Hepatocyte (in vitro differentiated cells): ENCODE results near the gene CD69. TPM values are rescaled to one million over a fixed set of nuclear protein-coding genes. Genes with fewer than 3 reads are reported as not detected.

Experiments
- DNase-seq: peaks from one replicate; pipeline ENCODE4 v3.0.0-alpha.2; 2016; ENCODE audit warnings: low spot score
- H2AFZ ChIP-seq: fragments of 200-600 bp; sonication (generic); 2 replicates; pipeline ENCODE4 v1.6.0; 2016; ENCODE audit warnings: antibody characterized with exemption, mild to moderate bottlenecking
- H3K27ac ChIP-seq: fragments of 200-600 bp; sonication (generic); 2 replicates; pipeline ENCODE4 v1.5.1; 2016; ENCODE audit warnings: mild to moderate bottlenecking
- H3K27me3 ChIP-seq: fragments of 200-600 bp; sonication (generic); 2 replicates; pipeline ENCODE4 v1.6.1; 2016
- H3K36me3 ChIP-seq: fragments of 200-600 bp; sonication (generic); replicated peaks from 2 replicates; pipeline ENCODE4 v1.5.1; 2016; ENCODE audit warnings: low read depth; ENCODE audit not compliant: insufficient read depth
- H3K4me1 ChIP-seq: fragments of 200-600 bp; sonication (generic); 2 replicates; pipeline ENCODE4 v1.5.1; 2016; ENCODE audit warnings: mild to moderate bottlenecking, moderate library complexity; ENCODE audit not compliant: insufficient read depth
- H3K4me2 ChIP-seq: fragments of 200-600 bp; sonication (generic); 2 replicates; pipeline ENCODE4 v1.6.0; 2016
- H3K4me3 ChIP-seq: fragments of 200-600 bp; sonication (generic); 2 replicates; pipeline ENCODE4 v1.5.1; 2016; ENCODE audit warnings: mild to moderate bottlenecking
- H3K79me2 ChIP-seq: fragments of 200-600 bp; sonication (generic); 2 replicates; pipeline ENCODE4 v1.6.0; 2017; ENCODE audit warnings: mild to moderate bottlenecking
- H3K9me2 ChIP-seq: fragments of 200-600 bp; sonication (generic); replicated peaks from 2 replicates; pipeline ENCODE4 v1.6.0; 2017; ENCODE audit warnings: mild to moderate bottlenecking; ENCODE audit not compliant: insufficient read depth
- H3K9me3 ChIP-seq: fragments of 200-600 bp; sonication (generic); 2 replicates; pipeline ENCODE4 v1.5.1; 2016; ENCODE audit warnings: low read depth, mild to moderate bottlenecking
- H4K20me1 ChIP-seq: fragments of 200-600 bp; sonication (generic); 2 replicates; pipeline ENCODE4 v1.6.0; 2016; ENCODE audit warnings: mild to moderate bottlenecking; ENCODE audit not compliant: insufficient read depth, poor library complexity, severe bottlenecking
- CTCF ChIP-seq: fragments of 200-600 bp; sonication (generic); IDR thresholded peaks from 2 replicates; pipeline ENCODE4 v1.5.1; 2016; ENCODE audit warnings: antibody characterized with exemption, mild to moderate bottlenecking; ENCODE audit not compliant: poor library complexity
- EZH2 ChIP-seq: fragments of 200-600 bp; sonication (generic); IDR thresholded peaks from 2 replicates; pipeline ENCODE4 v1.6.1; 2016; ENCODE audit warnings: antibody characterized with exemption, mild to moderate bottlenecking, borderline replicate concordance
- EZH2phosphoT487 ChIP-seq: fragments of 200-600 bp; sonication (generic); IDR thresholded peaks from one replicate; pipeline ENCODE4 v1.6.1; 2018; ENCODE audit warnings: antibody characterized with exemption, mild to moderate bottlenecking, low read depth, moderate library complexity; ENCODE audit not compliant: unreplicated experiment, severe bottlenecking
- WGBS: methylation state at CpG from one replicate; pipeline ENCODE4 v1.1.6; 2016; ENCODE audit warnings: low lambda C conversion rate; ENCODE audit errors: missing lambda C conversion rate; 5-methylcytosine and 5-hydroxymethylcytosine counted together
- polyA plus RNA-seq: library from polyadenylated mRNA; unstranded; fragments of >200 nt; fragmentation: Nextera tagmentation; extraction: Ambion mirVana; gene quantifications from 2 replicates; pipeline ENCODE4 v1.2.1, GENCODE V29; 2016
- total RNA-seq: library from RNA; depleted of rRNA; stranded (reverse); fragments of >200 nt; gene quantifications from 2 replicates; pipeline ENCODE4 v1.2.3, GENCODE V29; 2014

The CD69 gene
- total and polyA plus RNA-seq, 2 experiments from 2014 or later: 0.07 to 0.57 TPM

GRCh38 chr12:9754099-9754927, 6.4 kb downstream of the CD69 start:
- Histone ChIP-seq H3K36me3 (no peaks in the 10 kb centered on the region), H3K4me3 (no peak overlapping the region), H3K4me2 (no peak overlapping the region), H3K27me3 (no peaks in the 10 kb centered on the region), H4K20me1 (no peaks in the 10 kb centered on the region), H3K9me3 (no peaks in the 10 kb centered on the region), H3K27ac (no peak overlapping the region), H3K9me2 (no peaks in the 10 kb centered on the region), H2AFZ (no peak overlapping the region), H3K4me1 (no peaks in the 10 kb centered on the region), H3K79me2 (no peaks in the 10 kb centered on the region)
- 83% methylated on average over 3 of the region's 3 CpGs for WGBS
- TF ChIP-seq CTCF (no peak), EZH2phosphoT487 (no peak), EZH2 (no peak)
- DNase-seq: no peak

GRCh38 chr12:9753498-9753897, 7.2 kb downstream of the CD69 start:
- no peak overlapping the region for H3K4me2 ChIP-seq
- no peaks in the 10 kb centered on the region for H3K79me2 ChIP-seq
- H3K27me3 ChIP-seq: no peaks in the 10 kb centered on the region
- no peaks in the 10 kb centered on the region for H3K9me3 ChIP-seq
- TF ChIP-seq EZH2phosphoT487 (no peak), EZH2 (no peak)
- H4K20me1 ChIP-seq: no peaks in the 10 kb centered on the region
- DNase-seq: no peak
- WGBS: 78% methylated on average over 3 of the region's 3 CpGs
- H3K4me3 ChIP-seq: no peak overlapping the region
- no peaks in the 10 kb centered on the region for H3K36me3 ChIP-seq
- no peak overlapping the region for H3K27ac ChIP-seq
- H3K9me2 ChIP-seq: no peaks in the 10 kb centered on the region
- no peaks in the 10 kb centered on the region for H3K4me1 ChIP-seq
- H2AFZ ChIP-seq: no peak overlapping the region

GRCh38 chr12:9753073-9753472, 7.6 kb downstream of the CD69 start:
- Histone ChIP-seq H2AFZ (no peak overlapping the region), H3K36me3 (no peaks in the 10 kb centered on the region), H3K4me2 (no peak overlapping the region), H3K9me2 (no peaks in the 10 kb centered on the region), H4K20me1 (no peaks in the 10 kb centered on the region), H3K4me1 (no peaks in the 10 kb centered on the region), H3K27ac (no peak overlapping the region), H3K4me3 (no peak overlapping the region), H3K27me3 (no peaks in the 10 kb centered on the region), H3K79me2 (no peaks in the 10 kb centered on the region), H3K9me3 (no peaks in the 10 kb centered on the region)
- WGBS: 84% methylated on average over 2 of the region's 2 CpGs
- TF ChIP-seq EZH2phosphoT487 (no peak), CTCF (no peak), EZH2 (no peak)
- DNase-seq: no peak

GRCh38 chr12:9752145-9752933, 8.4 kb downstream of the CD69 start:
- Histone ChIP-seq H3K27me3 (no peaks in the 10 kb centered on the region), H3K27ac (no peak overlapping the region), H3K79me2 (no peaks in the 10 kb centered on the region), H3K4me2 (no peak overlapping the region), H2AFZ (no peak overlapping the region), H4K20me1 (no peaks in the 10 kb centered on the region), H3K4me1 (no peaks in the 10 kb centered on the region), H3K36me3 (no peaks in the 10 kb centered on the region), H3K9me3 (no peaks in the 10 kb centered on the region), H3K4me3 (no peak overlapping the region), H3K9me2 (no peaks in the 10 kb centered on the region)
- WGBS: 88% methylated on average over 2 of the region's 2 CpGs
- no peak for TF ChIP-seq CTCF
- no peak for TF ChIP-seq EZH2
- TF ChIP-seq EZH2phosphoT487: no peak
- no peak for DNase-seq
